DMS 273 treated with DMSO at 0.1 percent for 48 hours (cell line): ENCODE measurements around the gene RFNG.

Experiments
- DNase-seq: peaks from one replicate; lab custom pipeline; 2025; lab: John Stamatoyannopoulos, UW

Gene RFNG

GRCh38 chr17:82058230-82058854, 6.7 kb upstream of the RFNG start:
- DNase-seq: no peak

GRCh38 chr17:82056729-82057621, 5.4 kb upstream of the RFNG start:
- no peak for DNase-seq

GRCh38 chr17:82055965-82056728, 4.5 kb upstream of the RFNG start:
- no peak for DNase-seq

GRCh38 chr17:82055023-82055964, 3.7 kb upstream of the RFNG start:
- no peak for DNase-seq

GRCh38 chr17:82054351-82055022, 2.9 kb upstream of the RFNG start:
- DNase-seq: no peak

GRCh38 chr17:82053556-82054263, 2.1 kb upstream of the RFNG start:
- DNase-seq: no peak

- no peak for DNase-seq
Observed at GRCh38 chr17:82053130-82053529, 1.5 kb upstream of the RFNG start.

GRCh38 chr17:82052638-82053059, 1.0 kb upstream of the RFNG start:
- DNase-seq: no peak

- DNase-seq: no peak
Observed at GRCh38 chr17:82050761-82051641, 610 bp downstream of the RFNG start.

- no peak for DNase-seq
Observed at GRCh38 chr17:82050152-82050760, 1.4 kb downstream of the RFNG start.

GRCh38 chr17:82049521-82049971, 2.1 kb downstream of the RFNG start:
- no peak for DNase-seq

- no peak for DNase-seq
Observed at GRCh38 chr17:82049106-82049505, 2.5 kb downstream of the RFNG start.

GRCh38 chr17:82048571-82048971, 3.0 kb downstream of the RFNG start:
- no peak for DNase-seq

- no peak for DNase-seq
Observed at GRCh38 chr17:82047914-82048570, 3.6 kb downstream of the RFNG start.

- DNase-seq: no peak
Observed at GRCh38 chr17:82047379-82047778, 4.2 kb downstream of the RFNG start.

GRCh38 chr17:82046903-82047302, 4.7 kb downstream of the RFNG start:
- DNase-seq: no peak

- no peak for DNase-seq
Observed at GRCh38 chr17:82045936-82046484, 5.6 kb downstream of the RFNG start.

GRCh38 chr17:82043507-82043906, 8.1 kb downstream of the RFNG start:
- no peak for DNase-seq
